ENCODE measurements around the gene ZSCAN5A.
A peak's percentile ranks its signal among the peaks of the same experiment; 100 is the strongest.
"Not testable (repeated sequence)": the region's sequence is repeated elsewhere in the genome, so short reads cannot be mapped to it uniquely, and the experiment has no call there.

The ZSCAN5A gene

DNA sequence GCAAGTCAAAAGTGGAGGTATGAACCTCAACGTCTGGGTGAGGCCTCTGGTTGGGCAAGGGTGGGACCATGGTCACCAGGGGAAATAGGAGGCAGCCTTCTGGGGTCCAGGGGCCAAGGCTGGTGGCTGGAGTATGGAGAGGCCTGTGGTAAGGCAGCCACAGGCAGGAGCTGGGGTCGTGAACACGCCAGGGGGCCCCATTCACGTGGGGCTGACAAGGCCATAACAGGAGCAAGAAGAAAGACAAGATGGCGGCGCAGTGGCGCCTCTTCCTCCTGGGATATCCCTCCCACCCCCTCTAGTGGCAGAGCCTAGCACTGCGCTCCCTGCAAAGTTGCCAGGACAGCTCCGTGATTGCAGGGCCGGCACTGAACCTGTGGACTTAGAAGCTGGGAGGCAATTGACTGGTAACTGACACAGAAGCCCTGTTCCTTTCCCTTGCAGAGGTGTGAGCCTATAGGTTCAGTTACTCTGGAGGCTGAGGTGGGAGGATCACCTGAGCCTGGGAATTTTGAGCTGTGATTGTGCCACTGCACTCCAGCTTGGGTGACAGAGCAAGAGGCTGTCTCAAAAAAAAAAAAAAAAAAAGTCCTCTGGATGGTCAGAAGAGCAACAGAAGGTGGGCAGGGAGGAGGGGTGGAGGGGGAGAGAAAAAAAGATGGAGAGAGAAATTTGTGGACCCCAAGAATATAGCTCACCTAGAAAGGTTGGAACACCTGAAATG, 61.8 kb downstream of the ZSCAN5A start:
- TF ChIP-seq POLR2A (IDR thresholded peaks at IDR 0.05; ENCODE audit: extremely low read depth, insufficient read length) (no peak), CTCF (IDR thresholded peaks at IDR 0.05; ENCODE audit: low read depth, low read length) (peak; percentile 65)
- no peak overlapping the region for H3K4me3 ChIP-seq (ENCODE audit: low read depth, low read length)
- peak; percentile 53 for DNase-seq (ENCODE audit: low read depth)

GRCh38 chr19:56248736-56249338, 65.8 kb downstream of the ZSCAN5A start:
- not testable (repeated sequence) for DNase-seq (ENCODE audit: low read depth); H3K4me3 ChIP-seq (ENCODE audit: low read depth, low read length)

- H3K4me3 ChIP-seq (ENCODE audit: low read depth, low read length); DNase-seq (ENCODE audit: low read depth): not testable (repeated sequence)
Observed at GRCh38 chr19:56245764-56246163, 68.9 kb downstream of the ZSCAN5A start.

DNA sequence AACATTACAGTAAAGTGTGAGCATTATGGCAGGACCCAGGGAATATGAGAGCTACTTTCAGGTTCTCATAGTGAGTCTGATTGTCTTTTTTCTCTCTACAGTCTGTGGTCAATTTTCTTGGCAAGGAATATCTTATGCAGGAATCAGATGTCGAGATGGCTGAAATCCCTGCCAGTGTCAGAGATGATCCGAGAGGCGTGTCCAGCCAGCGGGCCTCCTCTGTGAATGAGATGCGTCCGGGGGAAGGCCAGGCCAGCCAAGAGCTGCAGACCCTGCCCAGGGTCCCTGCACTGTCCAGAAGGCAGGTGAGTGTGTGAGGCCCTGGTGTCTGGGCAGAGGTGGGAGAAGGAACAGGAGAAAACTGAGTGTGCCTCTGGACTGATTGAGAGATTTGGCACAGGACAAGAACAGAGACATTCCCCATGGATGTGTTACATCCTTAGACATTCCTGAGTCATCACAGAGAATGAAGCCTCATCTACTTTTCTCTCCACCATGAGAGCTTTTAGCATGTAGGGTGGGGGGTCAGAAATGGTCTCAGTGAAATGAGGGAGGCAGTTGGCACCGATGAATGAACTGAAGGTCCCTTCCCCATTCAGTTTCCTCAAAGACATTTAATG, 69.4 kb downstream of the ZSCAN5A start:
- no peak overlapping the region for H3K4me3 ChIP-seq (ENCODE audit: low read depth, low read length)
- TF ChIP-seq MYC (IDR thresholded peaks at IDR 0.05; ENCODE audit: low read depth, low read length), result no peak
- no peak for TF ChIP-seq CTCF (IDR thresholded peaks at IDR 0.05; ENCODE audit: low read depth, low read length)
- no peak for TF ChIP-seq POLR2A (IDR thresholded peaks at IDR 0.05; ENCODE audit: extremely low read depth, insufficient read length)
- TF ChIP-seq, protein P1, sequence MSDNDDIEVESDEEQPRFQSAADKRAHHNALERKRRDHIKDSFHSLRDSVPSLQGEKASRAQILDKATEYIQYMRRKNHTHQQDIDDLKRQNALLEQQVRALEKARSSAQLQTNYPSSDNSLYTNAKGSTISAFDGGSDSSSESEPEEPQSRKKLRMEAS (IDR thresholded peaks at IDR 0.05; ENCODE audit: low read depth, low read length), result no peak
- DNase-seq (ENCODE audit: low read depth), result no peak

- no peak overlapping the region for H3K4me3 ChIP-seq (ENCODE audit: low read depth, low read length)
- DNase-seq (ENCODE audit: low read depth), result no peak
- TF ChIP-seq POLR2A (IDR thresholded peaks at IDR 0.05; ENCODE audit: extremely low read depth, insufficient read length) (no peak), MYC (IDR thresholded peaks at IDR 0.05; ENCODE audit: low read depth, low read length) (no peak), CTCF (IDR thresholded peaks at IDR 0.05; ENCODE audit: low read depth, low read length) (no peak)
- TF ChIP-seq, protein P1 (IDR thresholded peaks at IDR 0.05; ENCODE audit: low read depth, low read length), result no peak
Observed at GRCh38 chr19:56223481-56223880, 91.2 kb downstream of the ZSCAN5A start.

- TF ChIP-seq CTCF (IDR thresholded peaks at IDR 0.05; ENCODE audit: low read depth, low read length) (peak; percentile 6), POLR2A (IDR thresholded peaks at IDR 0.05; ENCODE audit: extremely low read depth, insufficient read length) (no peak)
- no peak overlapping the region for H3K4me3 ChIP-seq (ENCODE audit: low read depth, low read length)
- DNase-seq (ENCODE audit: low read depth), result no peak
Observed at GRCh38 chr19:56222901-56223300, 91.7 kb downstream of the ZSCAN5A start.

- no peak for TF ChIP-seq CTCF (IDR thresholded peaks at IDR 0.05; ENCODE audit: low read depth, low read length)
- DNase-seq (ENCODE audit: low read depth), result no peak
Observed at GRCh38 chr19:56221851-56222250, 92.8 kb downstream of the ZSCAN5A start.

More at GRCh38 chr19:56221851-56222250, 92.8 kb downstream of the ZSCAN5A start:
- H3K4me3 ChIP-seq (ENCODE audit: low read depth, low read length), result no peak overlapping the region
